LNCAP (cell line): Measurements from ENCODE around the gene ELL.

ENCODE experiments used
- TF ChIP-seq, protein P1 (sequence below): fragments of 450-650 bp; IDR thresholded peaks from 2 replicates; pipeline ENCODE4 v1.5.1; 2017; ENCODE audit warnings: mild to moderate bottlenecking

Gene ELL

GRCh38 chr19:18418483-18419194 lies 103.2 kb downstream of the ELL start:
- TF ChIP-seq, protein P1, sequence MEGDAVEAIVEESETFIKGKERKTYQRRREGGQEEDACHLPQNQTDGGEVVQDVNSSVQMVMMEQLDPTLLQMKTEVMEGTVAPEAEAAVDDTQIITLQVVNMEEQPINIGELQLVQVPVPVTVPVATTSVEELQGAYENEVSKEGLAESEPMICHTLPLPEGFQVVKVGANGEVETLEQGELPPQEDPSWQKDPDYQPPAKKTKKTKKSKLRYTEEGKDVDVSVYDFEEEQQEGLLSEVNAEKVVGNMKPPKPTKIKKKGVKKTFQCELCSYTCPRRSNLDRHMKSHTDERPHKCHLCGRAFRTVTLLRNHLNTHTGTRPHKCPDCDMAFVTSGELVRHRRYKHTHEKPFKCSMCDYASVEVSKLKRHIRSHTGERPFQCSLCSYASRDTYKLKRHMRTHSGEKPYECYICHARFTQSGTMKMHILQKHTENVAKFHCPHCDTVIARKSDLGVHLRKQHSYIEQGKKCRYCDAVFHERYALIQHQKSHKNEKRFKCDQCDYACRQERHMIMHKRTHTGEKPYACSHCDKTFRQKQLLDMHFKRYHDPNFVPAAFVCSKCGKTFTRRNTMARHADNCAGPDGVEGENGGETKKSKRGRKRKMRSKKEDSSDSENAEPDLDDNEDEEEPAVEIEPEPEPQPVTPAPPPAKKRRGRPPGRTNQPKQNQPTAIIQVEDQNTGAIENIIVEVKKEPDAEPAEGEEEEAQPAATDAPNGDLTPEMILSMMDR, result no peak

- TF ChIP-seq, protein P1, result no peak
Observed at GRCh38 chr19:18418029-18418482, 103.8 kb downstream of the ELL start.

DNA sequence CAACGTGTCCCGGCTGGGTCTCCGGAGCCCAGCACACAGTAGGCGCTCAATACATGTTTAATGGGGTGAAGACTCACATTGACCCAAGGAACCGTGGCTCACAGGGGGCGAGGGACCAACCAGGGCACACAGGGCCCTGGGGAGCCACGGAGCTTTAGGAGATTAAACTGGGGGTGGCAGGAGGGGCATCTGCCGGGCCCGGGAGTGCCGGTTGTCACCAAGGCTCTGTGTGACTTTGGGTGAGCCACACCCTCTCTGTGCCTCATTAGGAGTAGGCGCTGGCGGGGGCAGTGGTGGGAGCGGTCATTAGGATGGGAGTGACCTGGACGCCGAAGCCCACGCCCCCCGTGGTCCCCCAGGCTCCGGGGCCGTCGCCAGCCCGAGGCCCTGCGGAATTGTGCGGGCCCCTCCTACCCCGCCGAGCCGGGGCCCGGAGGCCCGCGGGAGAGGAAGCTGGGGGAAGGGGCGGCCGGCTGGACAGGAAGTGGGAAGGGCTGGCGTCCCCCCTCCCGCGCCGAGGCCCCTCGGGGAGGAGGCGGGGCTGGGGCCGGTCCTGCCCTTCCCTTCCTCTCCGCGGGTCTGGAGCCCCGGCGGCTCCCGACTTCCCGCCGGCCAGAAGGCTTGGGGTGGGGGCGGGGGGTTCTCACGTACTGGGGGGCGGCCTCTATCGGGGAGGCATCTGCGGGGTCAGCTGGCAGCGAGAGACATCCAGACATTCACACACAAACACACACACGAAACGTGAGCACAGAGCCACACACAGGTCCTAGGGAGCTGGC lies 104.4 kb downstream of the ELL start:
- TF ChIP-seq, protein P1, result no peak

DNA sequence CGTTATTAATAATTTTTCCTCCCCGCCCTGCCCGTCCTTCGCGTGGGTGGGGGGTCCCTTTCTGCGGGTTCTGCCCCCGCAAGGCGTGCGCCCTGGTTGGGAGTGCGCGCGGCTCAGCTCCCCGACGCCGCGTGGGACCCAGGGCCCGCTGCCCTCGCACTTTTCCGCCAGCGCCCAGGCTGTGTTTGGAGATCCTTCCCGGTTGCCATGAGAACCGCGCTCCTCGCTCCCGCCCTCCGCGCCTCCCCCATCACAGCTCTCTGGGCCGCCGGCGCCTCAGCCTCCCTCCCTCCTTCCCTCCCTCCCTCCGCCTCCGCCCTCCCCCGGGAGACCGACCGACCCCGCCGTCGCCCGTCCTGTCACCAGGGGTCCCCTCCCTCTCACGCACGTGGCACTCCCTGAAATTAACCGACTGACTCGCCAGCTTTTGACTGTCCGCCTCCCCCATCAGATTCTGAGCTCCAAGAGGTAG lies 105.1 kb downstream of the ELL start:
- TF ChIP-seq, protein P1, result no peak

DNA sequence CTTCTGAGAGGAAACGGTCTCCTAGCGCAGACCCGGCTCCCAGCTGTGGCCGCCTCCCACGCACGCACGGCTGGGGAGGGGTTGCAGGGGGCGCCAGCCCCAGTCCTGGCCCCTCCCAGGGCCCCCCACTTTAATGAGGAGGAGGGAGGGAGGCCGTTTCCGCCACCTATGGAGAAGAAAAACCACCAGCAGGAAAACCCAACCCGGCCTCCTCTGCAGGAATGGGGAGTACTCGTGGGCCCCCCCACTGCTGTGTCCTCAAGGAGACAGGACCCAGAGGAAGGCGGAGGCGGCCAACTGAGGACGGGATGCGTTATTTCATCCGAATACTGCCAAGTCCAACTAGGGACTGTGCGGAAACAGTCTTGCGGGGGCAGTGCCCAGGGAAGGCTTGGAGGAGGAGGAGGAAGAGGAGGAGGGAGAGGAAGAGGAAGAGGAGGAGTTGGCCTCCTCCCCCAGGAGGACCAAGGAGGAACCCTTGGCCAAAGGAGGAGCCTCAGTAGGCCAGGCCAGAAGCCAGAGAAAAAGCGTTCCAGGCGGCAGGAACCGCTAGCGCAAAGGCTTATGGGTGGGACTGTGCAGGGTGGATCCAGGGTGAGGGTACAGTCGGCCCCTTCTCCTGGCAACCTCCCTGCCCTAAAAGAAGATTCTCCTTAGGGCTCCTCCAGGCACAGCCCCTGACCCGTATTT lies 106.5 kb downstream of the ELL start:
- TF ChIP-seq, protein P1, result no peak

DNA sequence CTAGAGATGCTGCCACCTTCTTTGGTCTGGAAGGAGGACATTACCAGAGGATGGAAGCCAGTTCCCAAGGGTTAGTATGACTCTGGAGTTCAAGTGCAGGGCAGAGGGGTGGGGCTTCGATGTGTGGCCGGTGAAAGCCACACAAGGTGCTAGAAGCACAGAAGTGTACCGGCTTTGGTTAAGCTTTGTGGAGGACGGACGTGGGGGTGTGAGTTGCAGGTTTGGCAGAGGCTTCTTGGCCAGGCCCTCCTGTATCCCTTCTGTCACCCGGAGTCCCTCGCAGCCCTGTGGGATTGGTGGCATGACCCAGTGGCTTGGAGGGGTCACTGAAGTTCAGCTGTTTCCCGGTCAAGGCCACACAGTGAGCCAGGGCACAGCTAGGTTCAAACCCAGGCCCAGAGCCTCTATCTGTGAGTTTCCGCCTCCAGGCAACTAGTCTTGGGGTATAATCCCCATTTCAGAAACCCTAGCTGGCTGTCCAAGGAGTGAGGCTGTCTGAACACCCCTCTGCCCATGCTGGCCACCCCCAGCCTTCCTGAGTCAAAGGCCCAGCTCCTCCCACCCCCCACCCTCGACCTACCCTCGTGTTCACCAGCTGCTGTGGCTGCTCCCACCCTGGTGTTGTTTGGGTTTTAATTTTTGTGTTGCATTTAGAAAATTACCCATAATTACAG lies 107.2 kb downstream of the ELL start:
- TF ChIP-seq, protein P1, result no peak
